NCI-H1105 treated with DMSO at 0.1 percent for 48 hours (cell line): ENCODE data around the gene PLXNA4.
A peak's percentile ranks its signal among the peaks of the same experiment; 100 is the strongest.
"Not testable (repeated sequence)": the region's sequence is repeated elsewhere in the genome, so short reads cannot be mapped to it uniquely, and the experiment has no call there.

ENCODE experiments used
- DNase-seq: peaks from one replicate; lab custom pipeline; 2025; lab: John Stamatoyannopoulos, UW

PLXNA4 gene

GRCh38 chr7:132575982-132576720, at the start of gene PLXNA4:
Gene PLXNA4 (minus strand): TSS chr7:132576470. CDS start chr7:132508693, 67,777 bp downstream.
- peak; percentile 36 for DNase-seq

GRCh38 chr7:132625651-132626050, 49.4 kb upstream of the PLXNA4 start:
- no peak for DNase-seq

GRCh38 chr7:132622081-132622480, 45.8 kb upstream of the PLXNA4 start:
- no peak for DNase-seq

GRCh38 chr7:132619967-132620366, 43.7 kb upstream of the PLXNA4 start:
- no peak for DNase-seq

GRCh38 chr7:132618956-132619305, 42.7 kb upstream of the PLXNA4 start:
- no peak for DNase-seq

GRCh38 chr7:132618271-132618955, 42.1 kb upstream of the PLXNA4 start:
- no peak for DNase-seq

GRCh38 chr7:132614428-132615318, 38.4 kb upstream of the PLXNA4 start:
- DNase-seq: no peak

- no peak for DNase-seq
Measured at GRCh38 chr7:132613737-132614136, 37.5 kb upstream of the PLXNA4 start.

- no peak for DNase-seq
Measured at GRCh38 chr7:132610995-132611394, 34.7 kb upstream of the PLXNA4 start.

GRCh38 chr7:132609906-132610520, 33.7 kb upstream of the PLXNA4 start:
- no peak for DNase-seq

- no peak for DNase-seq
Measured at GRCh38 chr7:132609222-132609621, 33.0 kb upstream of the PLXNA4 start.

- DNase-seq: no peak
Measured at GRCh38 chr7:132608523-132608922, 32.3 kb upstream of the PLXNA4 start.

- DNase-seq: no peak
Measured at GRCh38 chr7:132607656-132608055, 31.4 kb upstream of the PLXNA4 start.

GRCh38 chr7:132604121-132604520, 27.9 kb upstream of the PLXNA4 start:
- DNase-seq: no peak

- no peak for DNase-seq
Measured at GRCh38 chr7:132603220-132603833, 27.1 kb upstream of the PLXNA4 start.

GRCh38 chr7:132601783-132602182, 25.5 kb upstream of the PLXNA4 start:
- DNase-seq: no peak

- DNase-seq: no peak
Measured at GRCh38 chr7:132596588-132596987, 20.3 kb upstream of the PLXNA4 start.

GRCh38 chr7:132594741-132595140, 18.5 kb upstream of the PLXNA4 start:
- not testable (repeated sequence) for DNase-seq

GRCh38 chr7:132592936-132593335, 16.7 kb upstream of the PLXNA4 start:
- no peak for DNase-seq

- no peak for DNase-seq
Measured at GRCh38 chr7:132592231-132592920, 16.1 kb upstream of the PLXNA4 start.

GRCh38 chr7:132590162-132590561, 13.9 kb upstream of the PLXNA4 start:
- no peak for DNase-seq
